SU-DHL-6 (cell line): ENCODE data around the gene TMA16.

ENCODE experiments used
- H2AFZ ChIP-seq: fragments of 200-600 bp; sonication (generic); 2 replicates; pipeline ENCODE4 v1.6.1; 2014; ENCODE audit warnings: low read depth, mild to moderate bottlenecking, moderate library complexity, mixed read lengths, antibody characterized with exemption, low read length; ENCODE audit not compliant: severe bottlenecking
- H3F3A ChIP-seq: fragments of 200-600 bp; shearing (Covaris generic); 2 replicates; pipeline ENCODE4 v1.6.0; 2016; ENCODE audit warnings: antibody characterized with exemption, mild to moderate bottlenecking; ENCODE audit not compliant: insufficient read depth
- H3K27ac ChIP-seq: fragments of 200-600 bp; sonication (generic); 2 replicates; pipeline ENCODE4 v1.5.1; 2016; ENCODE audit warnings: low read depth, mild to moderate bottlenecking, low read length, moderate library complexity, mixed read lengths
- H3K27me3 ChIP-seq: fragments of 200-600 bp; sonication (generic), shearing (Covaris generic); 2 replicates; pipeline ENCODE4 v1.6.0; 2014; ENCODE audit warnings: mild to moderate bottlenecking, low read length
- H3K36me3 ChIP-seq: fragments of 200-600 bp; sonication (generic); 2 replicates; pipeline ENCODE4 v1.6.1; 2014; ENCODE audit warnings: mild to moderate bottlenecking, low read length, mixed read lengths
- H3K4me2 ChIP-seq: fragments of 300-600, 200-600 bp; shearing (Covaris generic), sonication (generic); 2 replicates; pipeline ENCODE4 v1.6.0; 2014; ENCODE audit warnings: low read length, low read depth, mild to moderate bottlenecking; ENCODE audit not compliant: poor library complexity, severe bottlenecking
- H3K4me3 ChIP-seq: fragments of 200-600 bp; sonication (generic); 2 replicates; pipeline ENCODE4 v1.5.1; 2014; ENCODE audit warnings: antibody characterized with exemption, low read length, mild to moderate bottlenecking, mixed read lengths; ENCODE audit not compliant: insufficient read depth, poor library complexity, severe bottlenecking
- H3K79me2 ChIP-seq: fragments of 200-600 bp; sonication (generic); 2 replicates; pipeline ENCODE4 v1.6.1; 2014; ENCODE audit warnings: mild to moderate bottlenecking, low read length, moderate library complexity; ENCODE audit not compliant: insufficient read depth
- H3K9ac ChIP-seq: fragments of 200-600 bp; sonication (generic); 2 replicates; pipeline ENCODE4 v1.7.0; 2014; ENCODE audit warnings: mild to moderate bottlenecking, low read length
- H3K9me2 ChIP-seq: fragments of 200-600 bp; sonication (generic); replicated peaks from 2 replicates; pipeline ENCODE4 v1.6.1; 2014; ENCODE audit warnings: low read length; ENCODE audit not compliant: insufficient read depth
- H3K9me3 ChIP-seq: fragments of 200-600 bp; sonication (generic); 2 replicates; pipeline ENCODE4 v1.6.1; 2014; ENCODE audit warnings: low read length, mixed read lengths; ENCODE audit not compliant: insufficient read depth
- H4K20me1 ChIP-seq: fragments of 200-600 bp; sonication (generic); 2 replicates; pipeline ENCODE4 v1.6.1; 2014; ENCODE audit warnings: low read depth, mild to moderate bottlenecking, antibody characterized with exemption, low read length, moderate library complexity, mixed read lengths
- EZH2phosphoT487 ChIP-seq: fragments of 200-600 bp; sonication (generic), shearing (Covaris generic); conservative IDR thresholded peaks from 2 replicates; pipeline ENCODE4 v1.6.1; 2018; ENCODE audit warnings: mild to moderate bottlenecking, antibody characterized with exemption, low read length, moderate library complexity, mixed read lengths
- TF ChIP-seq, protein P1 (sequence below): fragments of 200-600 bp; sonication (generic); IDR thresholded peaks from one replicate; pipeline ENCODE4 v1.5.1; 2017; ENCODE audit warnings: antibody characterized with exemption, mild to moderate bottlenecking, low read length, moderate library complexity; ENCODE audit not compliant: insufficient read depth, poor library complexity, severe bottlenecking

Gene TMA16

DNA sequence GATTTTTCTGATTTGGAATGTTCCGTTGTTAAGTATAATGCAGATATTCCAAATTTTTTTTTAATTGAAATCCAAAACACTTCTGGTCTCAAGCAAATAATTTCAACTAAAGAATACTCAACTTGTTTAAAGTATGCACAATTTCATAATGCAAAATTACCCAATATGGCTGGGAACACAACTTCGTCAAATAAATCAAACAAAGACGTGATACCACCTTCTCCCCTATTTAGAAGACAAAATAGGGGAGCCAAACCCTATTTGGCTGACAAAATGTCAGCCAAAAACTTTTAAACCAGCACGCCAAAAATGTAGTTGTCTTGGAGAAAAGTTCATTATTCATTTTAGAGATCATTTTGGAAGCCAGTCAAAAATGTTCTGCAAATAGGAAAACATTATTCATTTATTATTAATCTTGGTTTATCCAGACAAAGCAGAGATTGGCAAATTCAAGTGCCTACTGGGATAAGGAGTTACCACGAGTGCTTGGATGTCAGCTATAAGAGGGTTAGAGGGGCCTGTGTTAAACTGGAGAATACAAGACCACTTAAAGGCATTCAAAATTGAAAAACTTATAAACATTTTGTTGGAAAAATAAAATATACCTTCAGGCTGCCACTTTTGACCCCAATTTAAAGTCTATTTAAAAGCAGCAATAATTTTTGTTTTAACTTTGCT is 17.6 kb upstream of the TMA16 start:
- Histone ChIP-seq H3K27me3 (peaks cover 4% of the 10 kb centered on the region; the same call in 1 of the 2 replicates), H3K36me3 (no peaks in the 10 kb centered on the region), H2AFZ (no peak overlapping the region), H3K9me3 (no peaks in the 10 kb centered on the region), H3K9ac (no peak overlapping the region), H3F3A (no peaks in the 10 kb centered on the region), H3K79me2 (no peaks in the 10 kb centered on the region), H3K4me3 (no peak overlapping the region), H3K27ac (no peak overlapping the region), H3K4me2 (no peak overlapping the region), H4K20me1 (no peaks in the 10 kb centered on the region), H3K9me2 (no peaks in the 10 kb centered on the region)
- TF ChIP-seq, protein P1, sequence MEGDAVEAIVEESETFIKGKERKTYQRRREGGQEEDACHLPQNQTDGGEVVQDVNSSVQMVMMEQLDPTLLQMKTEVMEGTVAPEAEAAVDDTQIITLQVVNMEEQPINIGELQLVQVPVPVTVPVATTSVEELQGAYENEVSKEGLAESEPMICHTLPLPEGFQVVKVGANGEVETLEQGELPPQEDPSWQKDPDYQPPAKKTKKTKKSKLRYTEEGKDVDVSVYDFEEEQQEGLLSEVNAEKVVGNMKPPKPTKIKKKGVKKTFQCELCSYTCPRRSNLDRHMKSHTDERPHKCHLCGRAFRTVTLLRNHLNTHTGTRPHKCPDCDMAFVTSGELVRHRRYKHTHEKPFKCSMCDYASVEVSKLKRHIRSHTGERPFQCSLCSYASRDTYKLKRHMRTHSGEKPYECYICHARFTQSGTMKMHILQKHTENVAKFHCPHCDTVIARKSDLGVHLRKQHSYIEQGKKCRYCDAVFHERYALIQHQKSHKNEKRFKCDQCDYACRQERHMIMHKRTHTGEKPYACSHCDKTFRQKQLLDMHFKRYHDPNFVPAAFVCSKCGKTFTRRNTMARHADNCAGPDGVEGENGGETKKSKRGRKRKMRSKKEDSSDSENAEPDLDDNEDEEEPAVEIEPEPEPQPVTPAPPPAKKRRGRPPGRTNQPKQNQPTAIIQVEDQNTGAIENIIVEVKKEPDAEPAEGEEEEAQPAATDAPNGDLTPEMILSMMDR, result no peak
- no peak for TF ChIP-seq EZH2phosphoT487

DNA sequence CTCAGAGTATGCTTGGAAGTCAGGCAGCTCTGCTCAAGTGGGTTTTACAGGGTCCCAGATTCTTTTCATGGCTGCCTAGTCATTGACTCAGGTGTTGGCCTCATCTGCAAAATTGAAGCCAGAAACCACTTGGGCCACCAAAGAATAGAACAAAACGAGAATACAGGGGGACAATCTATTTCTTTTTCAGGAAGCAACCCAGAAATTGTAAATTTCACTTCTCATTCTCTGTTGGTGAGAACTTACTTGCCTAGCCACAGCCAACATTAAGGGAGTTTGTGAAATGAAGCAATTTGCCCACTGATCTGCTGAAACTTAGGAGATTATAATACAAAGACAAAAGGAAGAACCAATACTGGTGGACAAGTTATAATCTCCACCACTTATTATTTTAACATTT is 12.3 kb upstream of the TMA16 start:
- no peaks in the 10 kb centered on the region for H3F3A ChIP-seq
- H3K9me3 ChIP-seq, result no peaks in the 10 kb centered on the region
- no peaks in the 10 kb centered on the region for H3K9me2 ChIP-seq
- H3K9ac ChIP-seq, result no peak overlapping the region
- no peaks in the 10 kb centered on the region for H3K27me3 ChIP-seq
- no peak for TF ChIP-seq EZH2phosphoT487
- TF ChIP-seq, protein P1, result no peak
- H3K79me2 ChIP-seq, result no peaks in the 10 kb centered on the region
- no peak overlapping the region for H3K4me2 ChIP-seq
- H3K4me3 ChIP-seq, result no peak overlapping the region
- H3K27ac ChIP-seq, result no peak overlapping the region
- H2AFZ ChIP-seq, result no peak overlapping the region
- H4K20me1 ChIP-seq, result no peaks in the 10 kb centered on the region
- H3K36me3 ChIP-seq, result no peaks in the 10 kb centered on the region

DNA sequence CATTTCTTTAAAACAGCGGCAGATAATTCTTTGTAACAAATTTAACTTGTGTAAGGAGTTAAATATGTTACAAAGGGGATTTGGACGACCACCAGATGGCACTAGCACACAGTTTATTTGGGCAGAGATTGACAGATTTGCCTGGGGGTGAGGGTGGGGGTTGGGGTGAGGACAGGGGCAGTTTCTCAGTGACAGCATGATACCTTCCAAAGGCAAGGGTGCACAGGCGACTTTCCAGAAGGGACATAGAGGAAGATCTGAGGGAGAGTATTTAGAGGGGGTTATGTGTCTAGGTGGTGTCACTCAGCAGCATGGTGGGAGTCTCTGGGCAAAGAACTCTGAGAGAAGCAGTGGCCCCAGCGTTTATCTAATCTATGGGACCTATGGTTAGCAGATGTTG is 9.6 kb upstream of the TMA16 start:
- H3K4me2 ChIP-seq, result no peak overlapping the region
- no peak for TF ChIP-seq EZH2phosphoT487
- TF ChIP-seq, protein P1, result peak; percentile 81

More for the DNA sequence above, 9.6 kb upstream of the TMA16 start:
- Histone ChIP-seq H3K9me3 (no peaks in the 10 kb centered on the region), H3K27me3 (no peaks in the 10 kb centered on the region), H3F3A (no peaks in the 10 kb centered on the region), H3K79me2 (no peaks in the 10 kb centered on the region), H3K27ac (no peak overlapping the region), H2AFZ (no peak overlapping the region), H4K20me1 (no peaks in the 10 kb centered on the region), H3K4me3 (no peak overlapping the region), H3K9ac (no peak overlapping the region), H3K9me2 (no peaks in the 10 kb centered on the region), H3K36me3 (no peaks in the 10 kb centered on the region)
